ENCODE measurements around the gene FBXL16.
A peak's percentile ranks its signal among the peaks of the same experiment; 100 is the strongest.

Gene FBXL16

GRCh38 chr16:721765-722540 lies 16.4 kb upstream of the FBXL16 start:
- Histone ChIP-seq H2BK15ac (ENCODE audit: low read length) (peak overlapping the region; percentile 96), H3K23ac (ENCODE audit: low read depth, low read length, poor library complexity) (peak overlapping the region; percentile 99), H3K27ac (replicated peaks; ENCODE audit: low read length) (peak overlapping the region; percentile 49), H3K27me3 (ENCODE audit: control insufficient read depth in 3 of 3, insufficient read depth in 3 of 3, low read depth in 1 of 3, low read length in 3 of 3) (peaks cover 0 to 6% (median 0%) of the 10 kb centered on the region in 3 experiments), H3K4ac (ENCODE audit: low read length) (peak overlapping the region; percentile 93), H3K9me3 (replicated peaks in 1 of 2; ENCODE audit: control insufficient read depth in 2 of 2, insufficient read depth in 1 of 2, low read depth in 1 of 2, low read length in 2 of 2) (no peaks in the 10 kb centered on the region), H3K4me3 (ENCODE audit: low read length in 2 of 2) (peak overlapping the region; percentile 76 to 93), H3K79me1 (ENCODE audit: low read depth, low read length) (peaks cover 29% of the 10 kb centered on the region), H3K18ac (ENCODE audit: low read length) (peak overlapping the region; percentile 95), H2AFZ (ENCODE audit: low read length) (no peak overlapping the region), H4K8ac (ENCODE audit: low read depth, low read length) (peak overlapping the region; percentile 43), H3K14ac (ENCODE audit: low read length) (peak overlapping the region; percentile 56), H2BK5ac (ENCODE audit: low read length) (peak overlapping the region; percentile 87), H3K4me2 (ENCODE audit: insufficient read depth, low read length, poor library complexity, severe bottlenecking) (peak overlapping the region; percentile 67), H4K91ac (ENCODE audit: low read depth, low read length, poor library complexity) (no peak overlapping the region), H2AK5ac (ENCODE audit: low read depth, low read length) (peak overlapping the region; percentile 100), H3K9ac (ENCODE audit: low read depth, low read length, poor library complexity) (peak overlapping the region; percentile 100), H2BK12ac (ENCODE audit: low read length) (peak overlapping the region; percentile 41), H3K36me3 (replicated peaks in 1 of 2; ENCODE audit: control insufficient read depth in 2 of 2, insufficient read depth in 2 of 2, low read length in 2 of 2) (peaks cover 11 to 25% of the 10 kb centered on the region in 2 donors), H3K4me1 (ENCODE audit: control insufficient read depth in 2 of 2, insufficient read depth in 1 of 2, low read depth in 1 of 2, low read length in 2 of 2) (peaks cover 37 to 42% of the 10 kb centered on the region in 2 donors), H2BK120ac (ENCODE audit: low read depth, low read length) (no peak overlapping the region)
- no peak for DNase-seq (ENCODE audit: low spot score)
- no CpG with 5 or more reads among the region's 51 CpGs for WGBS, 2 donors (ENCODE audit: extremely low coverage in 2 of 2, insufficient read length in 2 of 2, insufficient replicate concordance in 1 of 2)

- no CpG with 5 or more reads among the region's 106 CpGs for WGBS, 2 donors (ENCODE audit: extremely low coverage in 2 of 2, insufficient read length in 2 of 2, insufficient replicate concordance in 1 of 2)
- peak within 1 kb of the TSS; percentile 88 for H2BK12ac ChIP-seq (ENCODE audit: low read length)
These were observed 15.6 kb upstream of the FBXL16 start, which contains the start of gene ANTKMT for GRCh38 chr16:720990-721764. Gene ANTKMT, plus strand, starts transcription at chr16:721146. Its CDS starts 129 bp downstream, at chr16:721275.

GRCh38 chr16:720447-720989 lies 14.9 kb upstream of the FBXL16 start:
- H3K79me1 ChIP-seq (ENCODE audit: low read depth, low read length) = peaks cover 37% of the 10 kb centered on the region
- peak overlapping the region; percentile 97 for H3K4ac ChIP-seq (ENCODE audit: low read length)
- peak overlapping the region; percentile 99 for H3K23ac ChIP-seq (ENCODE audit: low read depth, low read length, poor library complexity)
- H2AK5ac ChIP-seq (ENCODE audit: low read depth, low read length) = peak overlapping the region; percentile 93
- H2BK5ac ChIP-seq (ENCODE audit: low read length) = peak overlapping the region; percentile 100
- peak overlapping the region; percentile 100 for H3K9ac ChIP-seq (ENCODE audit: low read depth, low read length, poor library complexity)
- peak overlapping the region; percentile 90 for H3K14ac ChIP-seq (ENCODE audit: low read length)
- no peak overlapping the region for H2BK120ac ChIP-seq (ENCODE audit: low read depth, low read length)
- peaks cover 15 to 31% of the 10 kb centered on the region in 2 donors for H3K36me3 ChIP-seq (replicated peaks in 1 of 2; ENCODE audit: control insufficient read depth in 2 of 2, insufficient read depth in 2 of 2, low read length in 2 of 2)
- H3K27me3 ChIP-seq (ENCODE audit: control insufficient read depth in 3 of 3, insufficient read depth in 3 of 3, low read depth in 1 of 3, low read length in 3 of 3) = no peaks in the 10 kb centered on the region
- H3K9me3 ChIP-seq (replicated peaks in 1 of 2; ENCODE audit: control insufficient read depth in 2 of 2, insufficient read depth in 1 of 2, low read depth in 1 of 2, low read length in 2 of 2) = no peaks in the 10 kb centered on the region
- peak overlapping the region; percentile 77 for H2AFZ ChIP-seq (ENCODE audit: low read length)
- H3K18ac ChIP-seq (ENCODE audit: low read length) = peak overlapping the region; percentile 100
- H4K8ac ChIP-seq (ENCODE audit: low read depth, low read length) = peak overlapping the region; percentile 19
- H3K4me2 ChIP-seq (ENCODE audit: insufficient read depth, low read length, poor library complexity, severe bottlenecking) = peak overlapping the region; percentile 93
- H2BK12ac ChIP-seq (ENCODE audit: low read length) = peak overlapping the region; percentile 63
- peaks cover 39 to 49% of the 10 kb centered on the region in 2 donors for H3K4me1 ChIP-seq (ENCODE audit: control insufficient read depth in 2 of 2, insufficient read depth in 1 of 2, low read depth in 1 of 2, low read length in 2 of 2)
- WGBS, 2 donors (ENCODE audit: extremely low coverage in 2 of 2, insufficient read length in 2 of 2, insufficient replicate concordance in 1 of 2) = no CpG with 5 or more reads among the region's 38 CpGs
- DNase-seq (ENCODE audit: low spot score) = no peak
- peak overlapping the region; percentile 80 for H4K91ac ChIP-seq (ENCODE audit: low read depth, low read length, poor library complexity)
- H3K27ac ChIP-seq (replicated peaks; ENCODE audit: low read length) = peak overlapping the region; percentile 98
- H3K4me3 ChIP-seq (ENCODE audit: low read length in 2 of 2) = peak overlapping the region; percentile 88 to 93
- peak overlapping the region; percentile 30 for H2BK15ac ChIP-seq (ENCODE audit: low read length)

More at GRCh38 chr16:720990-721764, 15.6 kb upstream of the FBXL16 start, which contains the start of gene ANTKMT:
- peak within 1 kb of the TSS; percentile 98 for H3K27ac ChIP-seq (replicated peaks; ENCODE audit: low read length)
- H2BK120ac ChIP-seq (ENCODE audit: low read depth, low read length) = no peak within 1 kb of the TSS
- peak within 1 kb of the TSS; percentile 88 to 93 for H3K4me3 ChIP-seq (ENCODE audit: low read length in 2 of 2)
- H3K9ac ChIP-seq (ENCODE audit: low read depth, low read length, poor library complexity) = peak within 1 kb of the TSS; percentile 100
- peak within 1 kb of the TSS; percentile 93 for H3K4me2 ChIP-seq (ENCODE audit: insufficient read depth, low read length, poor library complexity, severe bottlenecking)
- H3K79me1 ChIP-seq (ENCODE audit: low read depth, low read length) = peaks cover 35% of the 10 kb centered on the region
- peak; percentile 88 for DNase-seq (ENCODE audit: low spot score)
- peak within 1 kb of the TSS; percentile 80 for H4K91ac ChIP-seq (ENCODE audit: low read depth, low read length, poor library complexity)
- peak within 1 kb of the TSS; percentile 97 for H3K4ac ChIP-seq (ENCODE audit: low read length)
- H3K36me3 ChIP-seq (replicated peaks in 1 of 2; ENCODE audit: control insufficient read depth in 2 of 2, insufficient read depth in 2 of 2, low read length in 2 of 2) = peaks cover 15 to 31% of the 10 kb centered on the region in 2 donors
- H3K4me1 ChIP-seq (ENCODE audit: control insufficient read depth in 2 of 2, insufficient read depth in 1 of 2, low read depth in 1 of 2, low read length in 2 of 2) = peaks cover 39 to 49% of the 10 kb centered on the region in 2 donors
- peak within 1 kb of the TSS; percentile 94 for H3K14ac ChIP-seq (ENCODE audit: low read length)
- H3K23ac ChIP-seq (ENCODE audit: low read depth, low read length, poor library complexity) = peak within 1 kb of the TSS; percentile 99
- H4K8ac ChIP-seq (ENCODE audit: low read depth, low read length) = peak within 1 kb of the TSS; percentile 95
- H2AFZ ChIP-seq (ENCODE audit: low read length) = peak within 1 kb of the TSS; percentile 77
- peak within 1 kb of the TSS; percentile 100 for H2BK5ac ChIP-seq (ENCODE audit: low read length)
- no peaks in the 10 kb centered on the region for H3K9me3 ChIP-seq (replicated peaks in 1 of 2; ENCODE audit: control insufficient read depth in 2 of 2, insufficient read depth in 1 of 2, low read depth in 1 of 2, low read length in 2 of 2)
- peak within 1 kb of the TSS; percentile 96 for H2BK15ac ChIP-seq (ENCODE audit: low read length)
- peaks cover 0 to under 1% (median 0%) of the 10 kb centered on the region in 3 experiments for H3K27me3 ChIP-seq (ENCODE audit: control insufficient read depth in 3 of 3, insufficient read depth in 3 of 3, low read depth in 1 of 3, low read length in 3 of 3)
- H2AK5ac ChIP-seq (ENCODE audit: low read depth, low read length) = peak within 1 kb of the TSS; percentile 100
- peak within 1 kb of the TSS; percentile 100 for H3K18ac ChIP-seq (ENCODE audit: low read length)
